Measurements from ENCODE around the gene MAN1A1.

Gene MAN1A1

GRCh38 chr6:119173249-119174084 is 176.1 kb downstream of the MAN1A1 start:
- no peak for TF ChIP-seq EGR1 (IDR thresholded peaks at IDR 0.05)

GRCh38 chr6:119172824-119173223 is 176.7 kb downstream of the MAN1A1 start:
- TF ChIP-seq EGR1 (IDR thresholded peaks at IDR 0.05) (no peak), CEBPB (IDR thresholded peaks at IDR 0.05) (no peak), TCF12 (IDR thresholded peaks at IDR 0.05; ENCODE audit: low read depth) (no peak), YY1 (IDR thresholded peaks at IDR 0.05; ENCODE audit: low read depth) (no peak), RAD21 (IDR thresholded peaks at IDR 0.05; ENCODE audit: low read depth) (no peak), FOXM1 (IDR thresholded peaks at IDR 0.05; ENCODE audit: borderline replicate concordance, low read depth) (no peak), TEAD4 (IDR thresholded peaks at IDR 0.05) (no peak), ZBTB7A (IDR thresholded peaks at IDR 0.05; ENCODE audit: low read depth) (no peak), EP300 (IDR thresholded peaks at IDR 0.05; ENCODE audit: borderline replicate concordance) (no peak), CREB1 (IDR thresholded peaks at IDR 0.05; ENCODE audit: low read depth) (no peak), USF1 (IDR thresholded peaks at IDR 0.05) (no peak), NFIC (IDR thresholded peaks at IDR 0.05) (no peak), TAF1 (IDR thresholded peaks at IDR 0.05; ENCODE audit: low read depth) (no peak)
- TF ChIP-seq, protein P1, sequence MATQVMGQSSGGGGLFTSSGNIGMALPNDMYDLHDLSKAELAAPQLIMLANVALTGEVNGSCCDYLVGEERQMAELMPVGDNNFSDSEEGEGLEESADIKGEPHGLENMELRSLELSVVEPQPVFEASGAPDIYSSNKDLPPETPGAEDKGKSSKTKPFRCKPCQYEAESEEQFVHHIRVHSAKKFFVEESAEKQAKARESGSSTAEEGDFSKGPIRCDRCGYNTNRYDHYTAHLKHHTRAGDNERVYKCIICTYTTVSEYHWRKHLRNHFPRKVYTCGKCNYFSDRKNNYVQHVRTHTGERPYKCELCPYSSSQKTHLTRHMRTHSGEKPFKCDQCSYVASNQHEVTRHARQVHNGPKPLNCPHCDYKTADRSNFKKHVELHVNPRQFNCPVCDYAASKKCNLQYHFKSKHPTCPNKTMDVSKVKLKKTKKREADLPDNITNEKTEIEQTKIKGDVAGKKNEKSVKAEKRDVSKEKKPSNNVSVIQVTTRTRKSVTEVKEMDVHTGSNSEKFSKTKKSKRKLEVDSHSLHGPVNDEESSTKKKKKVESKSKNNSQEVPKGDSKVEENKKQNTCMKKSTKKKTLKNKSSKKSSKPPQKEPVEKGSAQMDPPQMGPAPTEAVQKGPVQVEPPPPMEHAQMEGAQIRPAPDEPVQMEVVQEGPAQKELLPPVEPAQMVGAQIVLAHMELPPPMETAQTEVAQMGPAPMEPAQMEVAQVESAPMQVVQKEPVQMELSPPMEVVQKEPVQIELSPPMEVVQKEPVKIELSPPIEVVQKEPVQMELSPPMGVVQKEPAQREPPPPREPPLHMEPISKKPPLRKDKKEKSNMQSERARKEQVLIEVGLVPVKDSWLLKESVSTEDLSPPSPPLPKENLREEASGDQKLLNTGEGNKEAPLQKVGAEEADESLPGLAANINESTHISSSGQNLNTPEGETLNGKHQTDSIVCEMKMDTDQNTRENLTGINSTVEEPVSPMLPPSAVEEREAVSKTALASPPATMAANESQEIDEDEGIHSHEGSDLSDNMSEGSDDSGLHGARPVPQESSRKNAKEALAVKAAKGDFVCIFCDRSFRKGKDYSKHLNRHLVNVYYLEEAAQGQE (IDR thresholded peaks at IDR 0.05; ENCODE audit: low read depth) = no peak
- TF ChIP-seq, protein P2, sequence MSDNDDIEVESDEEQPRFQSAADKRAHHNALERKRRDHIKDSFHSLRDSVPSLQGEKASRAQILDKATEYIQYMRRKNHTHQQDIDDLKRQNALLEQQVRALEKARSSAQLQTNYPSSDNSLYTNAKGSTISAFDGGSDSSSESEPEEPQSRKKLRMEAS (IDR thresholded peaks at IDR 0.05) = no peak

GRCh38 chr6:119171864-119172588 is 177.5 kb downstream of the MAN1A1 start:
- TF ChIP-seq ZBTB7A (IDR thresholded peaks at IDR 0.05; ENCODE audit: low read depth) (no peak), EGR1 (IDR thresholded peaks at IDR 0.05) (no peak), CEBPB (IDR thresholded peaks at IDR 0.05) (no peak), RAD21 (IDR thresholded peaks at IDR 0.05; ENCODE audit: low read depth) (no peak), NFIC (IDR thresholded peaks at IDR 0.05) (no peak), USF1 (IDR thresholded peaks at IDR 0.05) (no peak), YY1 (IDR thresholded peaks at IDR 0.05; ENCODE audit: low read depth) (no peak), TAF1 (IDR thresholded peaks at IDR 0.05; ENCODE audit: low read depth) (no peak), TCF12 (IDR thresholded peaks at IDR 0.05; ENCODE audit: low read depth) (no peak), EP300 (IDR thresholded peaks at IDR 0.05; ENCODE audit: borderline replicate concordance) (no peak), TEAD4 (IDR thresholded peaks at IDR 0.05) (no peak), CREB1 (IDR thresholded peaks at IDR 0.05; ENCODE audit: low read depth) (no peak)
- TF ChIP-seq, protein P1 (IDR thresholded peaks at IDR 0.05; ENCODE audit: low read depth) = no peak

GRCh38 chr6:119171088-119171841 is 178.3 kb downstream of the MAN1A1 start:
- TF ChIP-seq CEBPB (IDR thresholded peaks at IDR 0.05) = no peak
- no peak for TF ChIP-seq RAD21 (IDR thresholded peaks at IDR 0.05; ENCODE audit: low read depth)
- no peak for TF ChIP-seq TCF12 (IDR thresholded peaks at IDR 0.05; ENCODE audit: low read depth)
- no peak for TF ChIP-seq ZBTB7A (IDR thresholded peaks at IDR 0.05; ENCODE audit: low read depth)
- TF ChIP-seq USF1 (IDR thresholded peaks at IDR 0.05) = no peak
- no peak for TF ChIP-seq FOXM1 (IDR thresholded peaks at IDR 0.05; ENCODE audit: borderline replicate concordance, low read depth)
- TF ChIP-seq YY1 (IDR thresholded peaks at IDR 0.05; ENCODE audit: low read depth) = no peak
- TF ChIP-seq, protein P2 (IDR thresholded peaks at IDR 0.05) = no peak
- no peak for TF ChIP-seq EP300 (IDR thresholded peaks at IDR 0.05; ENCODE audit: borderline replicate concordance)
- TF ChIP-seq, protein P1 (IDR thresholded peaks at IDR 0.05; ENCODE audit: low read depth) = no peak
- no peak for TF ChIP-seq TEAD4 (IDR thresholded peaks at IDR 0.05)
- no peak for TF ChIP-seq CREB1 (IDR thresholded peaks at IDR 0.05; ENCODE audit: low read depth)

All from Ishikawa (cell line).